Right lobe of liver (tissue), 6 donors: ENCODE data around the gene MAP4. TPM values are rescaled to one million over a fixed set of nuclear protein-coding genes. Genes with fewer than 3 reads are reported as not detected.

Experiments used
- ATAC-seq, 4 donors: fragments of 200-7000 bp; cut with Tn5 transposase; one replicate each; pipeline ENCODE4 v1.9.1; 2020; ENCODE audit warnings: mild to moderate bottlenecking in 4 of 4, moderate library complexity in 4 of 4
- DNase-seq, 3 donors: peaks; one replicate each; pipeline ENCODE4 v3.0.0-alpha.2; 2020
- H3K27ac ChIP-seq, 3 donors: fragments of 200-600 bp; one replicate each; pipeline ENCODE4 v1.8.0; 2022
- H3K27me3 ChIP-seq, 2 donors: fragments of 200-600 bp; one replicate each; pipeline ENCODE4 v1.8.0; 2022
- H3K36me3 ChIP-seq, 4 donors: fragments of 200-600 bp; sonication (generic) in 1 of 4; one replicate each; pipeline versions ENCODE4 v1.5.1 to v1.8.0; 2017 to 2022; ENCODE audit warnings: control low read depth in 1 of 4
- H3K4me1 ChIP-seq, 4 donors: fragments of 200-600 bp; sonication (generic) in 1 of 4; one replicate each; pipeline versions ENCODE4 v1.5.1 to v1.8.0; 2017 to 2022; ENCODE audit warnings: control low read depth in 1 of 4
- H3K4me3 ChIP-seq, 3 donors: fragments of 200-600 bp; one replicate each; pipeline ENCODE4 v1.8.0; 2022
- H3K9me3 ChIP-seq, 4 donors: fragments of 200-600 bp; sonication (generic) in 1 of 4; one replicate each; pipeline versions ENCODE4 v1.5.1 to v1.8.0; 2017 to 2022; ENCODE audit warnings: control low read depth in 1 of 4
- CTCF ChIP-seq, 4 donors: fragments of 200-600 bp in 3 of 4; fragments of 450-650 bp in 1 of 4; IDR thresholded peaks; one replicate each; pipeline versions ENCODE4 v1.5.1 to v1.8.0; 2016 to 2022; ENCODE audit warnings: antibody characterized with exemption in 4 of 4, mild to moderate bottlenecking in 2 of 4
- POLR2A ChIP-seq: fragments of 450-650 bp; IDR thresholded peaks from one replicate; pipeline ENCODE4 v1.6.1; 2017; ENCODE audit warnings: antibody characterized with exemption, mild to moderate bottlenecking
- WGBS: methylation state at CpG from one replicate; pipeline ENCODE4 v1.1.6; 2018; ENCODE audit warnings: low coverage, low lambda C conversion rate; ENCODE audit not compliant: insufficient coverage; ENCODE audit errors: missing lambda C conversion rate; 5-methylcytosine and 5-hydroxymethylcytosine counted together
- intact Hi-C, 2 donors: fragments of 100-400 bp; cut with DNase I; formaldehyde crosslinking; loops; one replicate each; pipeline versions ENCODE4 v1.11.2 to v1.14.1; 2022
- total RNA-seq, 6 experiments: library from RNA; depleted of rRNA in 2 of 6; stranded (reverse); fragments of >200 nt in 2 of 6; fragmentation: NEBNext Ultra II Directional in 3 of 6; extraction: Animal tissue kit (Norgen Biotek cat#: 25700) in 3 of 6; gene quantifications; one replicate each; pipeline versions ENCODE4 v1.1.0 to v1.2.4, GENCODE V29; 2016 to 2023
- donor health status: DM: no; HTN: yes; CAD: no.
- donor health status: DM: no; HTN: no; CAD: no.
- donor health status: DM: no; HTN: no; CAD: no.
- donor health status: DM: no; HTN: yes; CAD: no.
- donor health status: DM: no; HTN: yes; CAD: no.

MAP4 gene
- total RNA-seq, 6 experiments from 2014 or later, result 59.1 to 94.9 (median 66.2) TPM

DNA sequence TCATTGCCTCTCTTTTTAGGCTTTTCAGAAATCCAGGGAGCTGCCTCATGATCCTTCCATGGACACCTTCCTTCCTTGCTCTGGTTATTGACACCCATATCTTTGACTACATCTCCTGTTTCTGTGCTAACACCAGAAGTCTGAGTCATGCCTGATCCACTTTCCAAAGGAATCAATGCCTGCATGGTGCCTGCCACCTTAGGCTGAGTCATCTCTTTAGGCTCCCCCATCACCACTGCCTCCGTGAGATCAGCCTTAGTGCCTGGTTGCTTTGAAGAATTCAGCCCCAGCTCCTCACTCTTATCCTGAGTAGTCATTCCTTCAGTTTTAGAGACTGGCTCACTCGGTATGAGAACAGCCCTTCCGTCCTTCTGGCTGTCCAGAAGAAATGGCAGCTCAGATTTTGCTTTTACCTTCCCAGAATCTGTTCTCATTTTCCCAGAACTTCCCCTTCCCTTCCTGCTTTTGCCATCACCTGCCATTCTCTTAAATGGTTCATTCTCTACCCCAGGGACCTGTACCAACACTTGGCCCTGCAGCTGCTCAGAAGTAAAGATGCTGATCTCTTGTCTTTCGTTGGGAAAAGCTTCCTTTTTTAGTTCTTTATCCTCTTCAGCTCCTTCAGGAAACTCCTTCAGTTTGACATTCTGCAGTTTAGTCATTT, 105.3 kb downstream of the MAP4 start:
- Histone ChIP-seq H3K4me1 (no peaks in the 10 kb centered on the region), H3K27ac (no peak overlapping the region), H3K9me3 (no peaks in the 10 kb centered on the region), H3K27me3 (no peaks in the 10 kb centered on the region), H3K4me3 (no peak overlapping the region), H3K36me3 (peaks cover 0 to 29% (median 14%) of the 10 kb centered on the region in 4 donors)
- no peak for TF ChIP-seq POLR2A
- TF ChIP-seq CTCF (IDR thresholded peaks at IDR 0.05), result no peak
- DNase-seq, result no peak
- 85% methylated on average over 4 of the region's 4 CpGs for WGBS
- intact Hi-C loops, result no loop called here
- peak in 1 of 4 donors; percentile 77 for ATAC-seq

GRCh38 chr3:47910233-47910632, 106.0 kb downstream of the MAP4 start:
- Histone ChIP-seq H3K4me1 (no peaks in the 10 kb centered on the region), H3K27me3 (no peaks in the 10 kb centered on the region), H3K4me3 (no peak overlapping the region), H3K36me3 (peaks cover 0 to 23% (median 8%) of the 10 kb centered on the region in 4 donors), H3K27ac (no peak overlapping the region), H3K9me3 (no peaks in the 10 kb centered on the region)
- ATAC-seq (no peak), DNase-seq (no peak)
- 100% methylated on average over 1 of the region's 1 CpG for WGBS
- intact Hi-C loops, result no loop called here
- TF ChIP-seq POLR2A (no peak), CTCF (IDR thresholded peaks at IDR 0.05) (no peak)

DNA sequence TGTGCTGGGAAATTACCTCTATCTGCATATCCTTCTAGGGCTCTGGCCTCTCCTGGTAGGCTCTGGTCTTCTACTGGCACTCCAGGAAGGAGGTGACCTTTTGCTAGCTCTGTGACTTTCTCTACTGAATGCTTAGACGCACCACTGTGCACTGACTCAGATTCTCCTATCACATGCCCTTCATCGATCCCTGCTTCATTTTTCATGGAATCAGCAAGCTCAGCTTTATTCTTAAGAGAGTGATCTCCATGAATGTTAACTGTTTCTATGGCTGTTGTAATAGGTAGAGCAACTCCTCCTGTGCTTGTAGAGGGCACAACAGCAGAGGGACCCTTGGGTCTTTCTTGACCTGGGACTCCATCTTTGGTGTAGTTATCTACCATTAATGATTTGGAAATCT, 106.6 kb downstream of the MAP4 start:
- no peaks in the 10 kb centered on the region for H3K9me3 ChIP-seq
- TF ChIP-seq POLR2A (no peak), CTCF (IDR thresholded peaks at IDR 0.05) (no peak)
- no peaks in the 10 kb centered on the region for H3K27me3 ChIP-seq
- 87% methylated on average over 2 of the region's 2 CpGs for WGBS
- no peak overlapping the region for H3K27ac ChIP-seq
- no peaks in the 10 kb centered on the region for H3K4me1 ChIP-seq
- H3K4me3 ChIP-seq, result no peak overlapping the region
- ATAC-seq (no peak), DNase-seq (no peak)
- H3K36me3 ChIP-seq, result peaks cover 0 to 17% (median 6%) of the 10 kb centered on the region in 4 donors
- intact Hi-C loops, result no loop called here

DNA sequence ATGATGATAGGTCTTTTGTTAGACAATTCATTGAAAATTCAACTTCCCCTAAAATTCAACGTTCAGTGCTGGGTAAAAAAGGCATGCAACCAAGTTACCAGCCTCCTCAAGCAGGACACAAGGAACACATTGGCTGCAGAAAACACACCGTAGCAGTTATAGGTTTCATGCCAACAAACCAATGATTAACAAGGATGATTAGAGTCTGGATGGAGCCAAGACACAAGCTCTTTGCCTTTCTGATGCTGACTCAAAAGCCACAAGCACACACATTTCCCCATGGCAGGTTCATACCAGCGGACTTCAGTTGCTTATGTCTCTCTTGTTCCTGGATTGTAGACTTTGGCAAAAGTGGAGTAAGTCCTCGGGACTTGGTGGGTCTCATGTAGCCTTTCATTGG, 107.5 kb downstream of the MAP4 start:
- peaks cover 0 to 15% (median 3%) of the 10 kb centered on the region in 4 donors for H3K36me3 ChIP-seq
- H3K4me1 ChIP-seq, result no peaks in the 10 kb centered on the region
- no peaks in the 10 kb centered on the region for H3K27me3 ChIP-seq
- no peak overlapping the region for H3K4me3 ChIP-seq
- DNase-seq (no peak), ATAC-seq (no peak)
- TF ChIP-seq CTCF (IDR thresholded peaks at IDR 0.05), result no peak
- no peak for TF ChIP-seq POLR2A
- intact Hi-C loops, result no loop called here
- H3K27ac ChIP-seq, result no peak overlapping the region
- 89% methylated on average over 3 of the region's 4 CpGs for whole genome bisulfite sequencing
- no peaks in the 10 kb centered on the region for H3K9me3 ChIP-seq

DNA sequence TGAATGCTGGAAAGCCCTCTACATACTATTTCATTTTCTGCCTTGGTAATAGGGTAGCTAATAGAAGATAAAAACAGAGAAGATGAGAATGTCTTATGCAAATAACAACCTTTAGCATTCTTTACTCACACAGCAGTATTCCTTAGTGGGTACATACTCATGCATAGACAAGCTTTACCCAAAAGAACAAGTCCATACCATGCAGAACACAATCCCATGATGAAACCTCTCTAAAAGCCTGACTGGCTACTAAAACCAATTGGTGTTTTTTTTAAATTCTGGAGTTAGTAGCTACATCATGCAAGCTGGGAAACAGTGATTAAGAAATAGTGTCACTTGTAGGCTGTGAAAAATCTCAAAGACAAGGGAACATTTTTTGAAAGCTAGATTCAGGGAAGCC, 108.4 kb downstream of the MAP4 start:
- Histone ChIP-seq H3K36me3 (peaks cover 0 to 15% (median 0%) of the 10 kb centered on the region in 4 donors), H3K9me3 (no peaks in the 10 kb centered on the region), H3K27me3 (no peaks in the 10 kb centered on the region), H3K4me1 (no peaks in the 10 kb centered on the region), H3K4me3 (no peak overlapping the region), H3K27ac (no peak overlapping the region)
- ATAC-seq (no peak), DNase-seq (no peak)
- intact Hi-C loops, result no loop called here
- TF ChIP-seq CTCF (IDR thresholded peaks at IDR 0.05) (no peak), POLR2A (no peak)
